ENCODE data around the gene ABCB8.

DNA sequence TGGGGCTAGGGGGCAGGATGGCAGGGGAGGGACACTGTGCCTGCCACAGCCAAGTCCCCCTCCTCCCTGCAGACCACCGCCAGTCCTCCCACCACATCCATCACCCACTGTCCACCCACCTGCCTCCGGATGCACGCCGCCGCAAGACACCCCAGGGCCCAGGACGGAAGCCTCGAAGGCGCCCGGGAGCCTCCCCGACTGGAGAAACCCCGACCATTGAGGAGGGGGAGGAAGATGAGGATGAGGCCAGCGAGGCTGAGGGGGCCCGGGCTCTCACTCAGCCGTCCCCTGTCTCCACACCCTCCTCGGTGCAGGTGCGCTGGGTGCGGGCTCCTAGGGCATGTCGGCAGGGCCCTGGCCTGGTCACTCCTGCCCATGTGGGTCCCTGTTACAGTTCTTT, 36.2 kb downstream of the ABCB8 start:
- TF ChIP-seq, protein P1, sequence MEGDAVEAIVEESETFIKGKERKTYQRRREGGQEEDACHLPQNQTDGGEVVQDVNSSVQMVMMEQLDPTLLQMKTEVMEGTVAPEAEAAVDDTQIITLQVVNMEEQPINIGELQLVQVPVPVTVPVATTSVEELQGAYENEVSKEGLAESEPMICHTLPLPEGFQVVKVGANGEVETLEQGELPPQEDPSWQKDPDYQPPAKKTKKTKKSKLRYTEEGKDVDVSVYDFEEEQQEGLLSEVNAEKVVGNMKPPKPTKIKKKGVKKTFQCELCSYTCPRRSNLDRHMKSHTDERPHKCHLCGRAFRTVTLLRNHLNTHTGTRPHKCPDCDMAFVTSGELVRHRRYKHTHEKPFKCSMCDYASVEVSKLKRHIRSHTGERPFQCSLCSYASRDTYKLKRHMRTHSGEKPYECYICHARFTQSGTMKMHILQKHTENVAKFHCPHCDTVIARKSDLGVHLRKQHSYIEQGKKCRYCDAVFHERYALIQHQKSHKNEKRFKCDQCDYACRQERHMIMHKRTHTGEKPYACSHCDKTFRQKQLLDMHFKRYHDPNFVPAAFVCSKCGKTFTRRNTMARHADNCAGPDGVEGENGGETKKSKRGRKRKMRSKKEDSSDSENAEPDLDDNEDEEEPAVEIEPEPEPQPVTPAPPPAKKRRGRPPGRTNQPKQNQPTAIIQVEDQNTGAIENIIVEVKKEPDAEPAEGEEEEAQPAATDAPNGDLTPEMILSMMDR (tag by site-specific recombination; IDR thresholded peaks at IDR 0.05) = no peak
- TF ChIP-seq, protein P2, sequence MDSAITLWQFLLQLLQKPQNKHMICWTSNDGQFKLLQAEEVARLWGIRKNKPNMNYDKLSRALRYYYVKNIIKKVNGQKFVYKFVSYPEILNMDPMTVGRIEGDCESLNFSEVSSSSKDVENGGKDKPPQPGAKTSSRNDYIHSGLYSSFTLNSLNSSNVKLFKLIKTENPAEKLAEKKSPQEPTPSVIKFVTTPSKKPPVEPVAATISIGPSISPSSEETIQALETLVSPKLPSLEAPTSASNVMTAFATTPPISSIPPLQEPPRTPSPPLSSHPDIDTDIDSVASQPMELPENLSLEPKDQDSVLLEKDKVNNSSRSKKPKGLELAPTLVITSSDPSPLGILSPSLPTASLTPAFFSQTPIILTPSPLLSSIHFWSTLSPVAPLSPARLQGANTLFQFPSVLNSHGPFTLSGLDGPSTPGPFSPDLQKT (IDR thresholded peaks at IDR 0.05; ENCODE audit: borderline replicate concordance, low read depth, low read length) = no peak
- TF ChIP-seq, protein P3, sequence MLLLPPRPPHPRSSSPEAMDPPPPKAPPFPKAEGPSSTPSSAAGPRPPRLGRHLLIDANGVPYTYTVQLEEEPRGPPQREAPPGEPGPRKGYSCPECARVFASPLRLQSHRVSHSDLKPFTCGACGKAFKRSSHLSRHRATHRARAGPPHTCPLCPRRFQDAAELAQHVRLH (tag by site-specific recombination; IDR thresholded peaks at IDR 0.05) = no peak
- TF ChIP-seq, protein P4, sequence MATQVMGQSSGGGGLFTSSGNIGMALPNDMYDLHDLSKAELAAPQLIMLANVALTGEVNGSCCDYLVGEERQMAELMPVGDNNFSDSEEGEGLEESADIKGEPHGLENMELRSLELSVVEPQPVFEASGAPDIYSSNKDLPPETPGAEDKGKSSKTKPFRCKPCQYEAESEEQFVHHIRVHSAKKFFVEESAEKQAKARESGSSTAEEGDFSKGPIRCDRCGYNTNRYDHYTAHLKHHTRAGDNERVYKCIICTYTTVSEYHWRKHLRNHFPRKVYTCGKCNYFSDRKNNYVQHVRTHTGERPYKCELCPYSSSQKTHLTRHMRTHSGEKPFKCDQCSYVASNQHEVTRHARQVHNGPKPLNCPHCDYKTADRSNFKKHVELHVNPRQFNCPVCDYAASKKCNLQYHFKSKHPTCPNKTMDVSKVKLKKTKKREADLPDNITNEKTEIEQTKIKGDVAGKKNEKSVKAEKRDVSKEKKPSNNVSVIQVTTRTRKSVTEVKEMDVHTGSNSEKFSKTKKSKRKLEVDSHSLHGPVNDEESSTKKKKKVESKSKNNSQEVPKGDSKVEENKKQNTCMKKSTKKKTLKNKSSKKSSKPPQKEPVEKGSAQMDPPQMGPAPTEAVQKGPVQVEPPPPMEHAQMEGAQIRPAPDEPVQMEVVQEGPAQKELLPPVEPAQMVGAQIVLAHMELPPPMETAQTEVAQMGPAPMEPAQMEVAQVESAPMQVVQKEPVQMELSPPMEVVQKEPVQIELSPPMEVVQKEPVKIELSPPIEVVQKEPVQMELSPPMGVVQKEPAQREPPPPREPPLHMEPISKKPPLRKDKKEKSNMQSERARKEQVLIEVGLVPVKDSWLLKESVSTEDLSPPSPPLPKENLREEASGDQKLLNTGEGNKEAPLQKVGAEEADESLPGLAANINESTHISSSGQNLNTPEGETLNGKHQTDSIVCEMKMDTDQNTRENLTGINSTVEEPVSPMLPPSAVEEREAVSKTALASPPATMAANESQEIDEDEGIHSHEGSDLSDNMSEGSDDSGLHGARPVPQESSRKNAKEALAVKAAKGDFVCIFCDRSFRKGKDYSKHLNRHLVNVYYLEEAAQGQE (tag by site-specific recombination; IDR thresholded peaks at IDR 0.05) = no peak
- TF ChIP-seq ZNF549 (tag by site-specific recombination; IDR thresholded peaks at IDR 0.05) (no peak), ZNF510 (tag by site-specific recombination; IDR thresholded peaks at IDR 0.05; ENCODE audit: insufficient replicate concordance) (no peak)

Measured in HEK293 (cell line).